Prostate gland (tissue), 2 donors: ENCODE results near the gene AKAP13. TPM values are rescaled to one million over a fixed set of nuclear protein-coding genes. Genes with fewer than 3 reads are reported as not detected.
A peak's percentile ranks its signal among the peaks of the same experiment; 100 is the strongest.

ENCODE experiments used
- DNase-seq: peaks from one replicate; pipeline ENCODE4 v3.0.0-alpha.2; 2019; ENCODE audit warnings: low spot score
- H3K27ac ChIP-seq, 2 donors: fragments of 200-600 bp; sonication (generic); 2 replicates each; pipeline ENCODE4 v1.5.1; 2017 to 2019
- H3K27me3 ChIP-seq: fragments of 200-600 bp; sonication (generic); replicated peaks from 2 replicates; pipeline ENCODE4 v1.5.1; 2019; ENCODE audit not compliant: insufficient read depth
- H3K36me3 ChIP-seq, 2 donors: fragments of 200-600 bp; sonication (generic); 1 replicate in 1 of 2; 2 replicates in 1 of 2; pipeline versions ENCODE4 v1.5.1 to v1.8.1; 2017 to 2019
- H3K4me1 ChIP-seq: fragments of 200-600 bp; sonication (generic); replicated peaks from 2 replicates; pipeline ENCODE4 v1.5.1; 2019
- H3K4me3 ChIP-seq, 2 donors: fragments of 200-600 bp; sonication (generic); 2 replicates each; pipeline ENCODE4 v1.5.1; 2017 to 2019
- H3K9me3 ChIP-seq: fragments of 200-600 bp; sonication (generic); 2 replicates; pipeline ENCODE4 v1.5.1; 2017
- POLR2A ChIP-seq: fragments of 450-650 bp; IDR thresholded peaks from one replicate; pipeline ENCODE4 v1.6.1; 2016; ENCODE audit warnings: antibody characterized with exemption, mild to moderate bottlenecking
- POLR2AphosphoS5 ChIP-seq: sonication (generic); formaldehyde crosslinking; IDR thresholded peaks from one replicate; pipeline ENCODE4 v1.6.1; 2017; ENCODE audit warnings: antibody characterized with exemption
- WGBS: methylation state at CpG from one replicate; pipeline ENCODE4 v1.1.5; 2018; 5-methylcytosine and 5-hydroxymethylcytosine counted together
- intact Hi-C: fragments of 100-400 bp; cut with DNase I; formaldehyde crosslinking; loops from one replicate; pipeline ENCODE4 v1.14.2; 2022
- total RNA-seq, 2 donors: library from RNA; depleted of rRNA; stranded (reverse); fragments of >200 nt; gene quantifications; one replicate each; pipeline ENCODE4 v1.1.0, GENCODE V29; 2016
- TF ChIP-seq, protein P1 (sequence below), 4 experiments: fragments of 200-600 bp in 2 of 4; fragments of 450-650 bp in 2 of 4; sonication (generic) in 2 of 4; IDR thresholded peaks; 1 replicate in 3 of 4; 2 replicates in 1 of 4; pipeline ENCODE4 v1.5.1; 2016 to 2019; ENCODE audit warnings: antibody characterized with exemption in 4 of 4, mild to moderate bottlenecking in 2 of 4, moderate library complexity in 2 of 4

Gene AKAP13
- total RNA-seq, 2 donors from 2014 or later, result 102 to 195 TPM

DNA sequence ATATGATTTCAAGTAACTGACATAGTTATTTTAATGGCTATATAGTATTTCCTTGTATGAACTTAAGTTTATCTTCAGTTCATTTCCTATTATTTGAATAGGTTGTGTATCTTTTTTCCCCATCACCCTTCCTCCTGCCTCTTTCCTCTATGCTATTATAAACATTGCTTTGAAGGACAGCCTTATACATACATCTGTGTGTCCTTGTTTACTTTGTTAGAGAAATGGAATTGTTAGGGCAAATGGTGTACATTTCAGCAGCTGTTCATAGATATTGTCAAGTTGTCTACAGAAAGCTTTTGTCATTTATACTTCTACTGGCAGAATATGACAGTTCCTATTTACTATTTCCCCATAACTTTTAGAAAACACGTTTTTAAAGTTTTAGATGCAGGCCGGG is 18.4 kb downstream of the AKAP13 start:
- H3K9me3 ChIP-seq, result no peaks in the 10 kb centered on the region
- H3K4me3 ChIP-seq, result no peak overlapping the region
- DNase-seq, result no peak
- H3K27me3 ChIP-seq, result no peaks in the 10 kb centered on the region
- TF ChIP-seq, protein P1, sequence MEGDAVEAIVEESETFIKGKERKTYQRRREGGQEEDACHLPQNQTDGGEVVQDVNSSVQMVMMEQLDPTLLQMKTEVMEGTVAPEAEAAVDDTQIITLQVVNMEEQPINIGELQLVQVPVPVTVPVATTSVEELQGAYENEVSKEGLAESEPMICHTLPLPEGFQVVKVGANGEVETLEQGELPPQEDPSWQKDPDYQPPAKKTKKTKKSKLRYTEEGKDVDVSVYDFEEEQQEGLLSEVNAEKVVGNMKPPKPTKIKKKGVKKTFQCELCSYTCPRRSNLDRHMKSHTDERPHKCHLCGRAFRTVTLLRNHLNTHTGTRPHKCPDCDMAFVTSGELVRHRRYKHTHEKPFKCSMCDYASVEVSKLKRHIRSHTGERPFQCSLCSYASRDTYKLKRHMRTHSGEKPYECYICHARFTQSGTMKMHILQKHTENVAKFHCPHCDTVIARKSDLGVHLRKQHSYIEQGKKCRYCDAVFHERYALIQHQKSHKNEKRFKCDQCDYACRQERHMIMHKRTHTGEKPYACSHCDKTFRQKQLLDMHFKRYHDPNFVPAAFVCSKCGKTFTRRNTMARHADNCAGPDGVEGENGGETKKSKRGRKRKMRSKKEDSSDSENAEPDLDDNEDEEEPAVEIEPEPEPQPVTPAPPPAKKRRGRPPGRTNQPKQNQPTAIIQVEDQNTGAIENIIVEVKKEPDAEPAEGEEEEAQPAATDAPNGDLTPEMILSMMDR (IDR thresholded peaks at IDR 0.05), result no peak
- TF ChIP-seq POLR2A (no peak), POLR2AphosphoS5 (no peak)
- no peaks in the 10 kb centered on the region for H3K36me3 ChIP-seq
- WGBS, result 78% methylated on average over 2 of the region's 2 CpGs
- H3K4me1 ChIP-seq, result no peaks in the 10 kb centered on the region
- peak overlapping the region in 1 of 2 donors; percentile 49 for H3K27ac ChIP-seq
- intact Hi-C loops, result no loop called here

DNA sequence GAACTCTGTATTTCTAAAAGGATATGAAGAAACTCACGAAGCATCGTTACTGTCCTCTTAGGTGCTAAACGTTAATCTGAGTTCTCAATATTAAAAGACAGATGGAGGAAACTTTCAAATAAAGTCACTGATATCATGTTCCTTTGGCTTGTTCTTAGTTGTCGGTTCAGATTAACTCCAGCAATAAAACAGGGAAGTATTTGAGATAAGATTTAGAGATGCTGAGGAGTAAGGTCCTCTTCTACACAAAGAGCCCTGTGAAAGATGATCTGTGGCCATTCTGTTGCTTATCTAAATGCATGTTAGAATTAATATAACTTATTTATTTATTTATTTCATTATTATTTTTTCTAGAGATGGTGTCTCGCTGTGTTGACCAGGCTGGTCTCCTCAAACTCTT is 19.2 kb downstream of the AKAP13 start:
- no peak overlapping the region for H3K27ac ChIP-seq
- peaks cover 3% of the 10 kb centered on the region for H3K4me1 ChIP-seq
- 63% methylated on average over 5 of the region's 5 CpGs for WGBS
- no peak overlapping the region for H3K4me3 ChIP-seq
- H3K36me3 ChIP-seq, result no peaks in the 10 kb centered on the region
- no peak for DNase-seq
- intact Hi-C loops, result no loop called here
- TF ChIP-seq POLR2AphosphoS5, result no peak
- TF ChIP-seq, protein P1 (IDR thresholded peaks at IDR 0.05), result no peak
- no peak for TF ChIP-seq POLR2A
- H3K27me3 ChIP-seq, result no peaks in the 10 kb centered on the region
- no peaks in the 10 kb centered on the region for H3K9me3 ChIP-seq

DNA sequence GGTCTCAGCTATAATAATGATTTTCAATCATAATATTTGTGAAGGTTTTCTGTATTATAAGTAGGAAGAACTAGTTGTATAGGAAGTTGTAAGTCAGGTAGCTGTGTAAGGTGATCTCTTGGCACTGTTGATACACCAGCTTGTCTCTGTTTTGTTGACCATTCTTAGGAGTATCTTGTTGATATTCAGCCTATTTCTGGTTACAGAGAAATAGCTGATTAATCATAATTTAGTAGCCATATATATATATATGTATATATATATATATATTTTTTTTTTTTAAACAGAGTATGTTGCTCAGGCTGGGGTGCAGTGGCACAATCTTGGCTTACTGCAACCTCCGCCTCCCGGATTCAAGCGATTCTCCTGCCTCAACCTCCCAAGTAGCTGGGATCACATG is 20.2 kb downstream of the AKAP13 start:
- Histone ChIP-seq H3K9me3 (no peaks in the 10 kb centered on the region), H3K27me3 (no peaks in the 10 kb centered on the region), H3K27ac (no peak overlapping the region), H3K4me3 (no peak overlapping the region), H3K4me1 (peaks cover 3% of the 10 kb centered on the region), H3K36me3 (no peaks in the 10 kb centered on the region)
- DNase-seq, result no peak
- TF ChIP-seq POLR2AphosphoS5, result no peak
- no peak for TF ChIP-seq POLR2A
- TF ChIP-seq, protein P1 (IDR thresholded peaks at IDR 0.05), result no peak
- 100% methylated on average over 3 of the region's 3 CpGs for WGBS
- intact Hi-C loops, result no loop called here

DNA sequence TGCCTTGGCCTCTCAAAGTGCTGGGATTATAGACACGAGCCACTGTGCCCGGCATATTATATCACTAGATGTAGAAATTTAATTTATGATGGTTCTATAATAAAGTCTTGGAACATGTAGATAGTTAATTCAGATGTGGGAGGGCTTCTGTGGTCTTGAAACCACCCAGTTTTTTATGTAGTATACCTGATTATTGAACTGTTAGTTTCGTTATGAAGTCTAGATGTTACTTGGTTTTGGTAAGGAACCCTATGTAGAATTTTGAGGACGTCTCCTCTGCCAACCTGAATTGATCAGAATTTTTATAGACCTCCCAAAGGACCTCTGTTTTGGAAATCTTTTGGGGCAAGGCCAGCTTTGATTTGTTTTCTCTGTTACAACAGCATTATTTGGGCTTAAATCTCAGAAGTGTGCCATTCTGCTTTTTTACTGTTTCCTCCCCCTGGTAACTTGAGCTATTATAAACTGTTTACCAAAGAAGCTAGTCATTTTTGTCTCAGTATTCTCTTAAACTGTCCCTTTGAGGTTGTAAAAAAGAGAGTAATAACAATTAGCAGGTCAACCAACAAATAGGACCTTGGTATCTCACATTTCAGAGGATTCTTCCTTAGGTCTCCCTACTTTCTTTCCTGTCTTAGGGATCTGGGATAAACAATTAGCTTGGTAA is 20.8 kb downstream of the AKAP13 start:
- TF ChIP-seq, protein P1 (IDR thresholded peaks at IDR 0.05), result no peak
- TF ChIP-seq POLR2A (no peak), POLR2AphosphoS5 (no peak)

DNA sequence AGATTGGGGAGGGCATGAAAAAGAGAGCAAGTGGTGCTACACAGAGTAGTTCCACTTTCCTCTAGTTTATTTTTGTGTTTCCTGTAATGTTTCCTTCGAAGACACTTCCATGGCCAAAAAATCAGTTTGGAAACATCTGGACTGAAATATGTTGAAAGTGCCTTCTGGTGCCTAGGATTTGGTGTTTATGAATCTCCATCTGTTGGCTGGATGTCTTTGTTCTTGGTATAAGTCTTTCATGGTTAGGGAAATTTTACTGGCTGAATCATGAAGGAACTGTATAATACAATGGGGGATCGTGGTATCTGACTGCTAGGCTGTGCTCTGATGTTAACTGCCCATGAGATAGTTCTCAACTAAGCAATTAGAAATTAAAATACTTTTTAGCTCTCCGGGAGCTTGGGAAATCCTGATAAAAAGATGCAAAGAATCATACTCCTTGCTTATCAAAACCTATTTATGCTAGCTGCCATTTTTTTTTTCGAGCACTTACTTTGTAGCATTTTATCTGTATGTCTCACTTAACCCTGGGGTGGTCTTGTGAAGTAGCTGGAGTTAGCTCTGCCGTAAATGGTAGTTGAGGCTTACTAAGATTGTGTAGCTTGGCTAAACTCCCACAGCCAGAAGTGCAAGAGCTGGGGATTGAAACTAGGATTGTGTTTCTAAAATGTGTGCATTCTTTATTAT is 21.9 kb downstream of the AKAP13 start:
- peaks cover 8% of the 10 kb centered on the region for H3K4me1 ChIP-seq
- TF ChIP-seq POLR2A, result no peak
- no peak for TF ChIP-seq POLR2AphosphoS5
- TF ChIP-seq, protein P1 (IDR thresholded peaks at IDR 0.05), result no peak
- 45% methylated on average over 5 of the region's 5 CpGs for WGBS
- H3K27me3 ChIP-seq, result no peaks in the 10 kb centered on the region
- H3K4me3 ChIP-seq, result no peak overlapping the region
- no peaks in the 10 kb centered on the region for H3K36me3 ChIP-seq
- intact Hi-C loops, result no loop called here
- H3K9me3 ChIP-seq, result no peaks in the 10 kb centered on the region
- no peak for DNase-seq
- H3K27ac ChIP-seq, result peak overlapping the region; percentile 17 to 20

More for the DNA sequence above, 20.8 kb downstream of the AKAP13 start:
- DNase-seq, result no peak
- intact Hi-C loops, result no loop called here
- 73% methylated on average over 4 of the region's 4 CpGs for WGBS
- peaks cover 8% of the 10 kb centered on the region for H3K4me1 ChIP-seq
- no peaks in the 10 kb centered on the region for H3K36me3 ChIP-seq
- no peaks in the 10 kb centered on the region for H3K9me3 ChIP-seq
- no peak overlapping the region for H3K4me3 ChIP-seq
- H3K27ac ChIP-seq, result peak overlapping the region; percentile 17 to 20
- no peaks in the 10 kb centered on the region for H3K27me3 ChIP-seq
